DMS79 treated with DMSO at 0.1 percent for 48 hours (cell line): ENCODE measurements around the gene OXSR1.
"Not testable (repeated sequence)": the region's sequence is repeated elsewhere in the genome, so short reads cannot be mapped to it uniquely, and the experiment has no call there.

Experiments used
- DNase-seq: peaks from one replicate; lab custom pipeline; 2025; lab: John Stamatoyannopoulos, UW

Gene OXSR1

DNA sequence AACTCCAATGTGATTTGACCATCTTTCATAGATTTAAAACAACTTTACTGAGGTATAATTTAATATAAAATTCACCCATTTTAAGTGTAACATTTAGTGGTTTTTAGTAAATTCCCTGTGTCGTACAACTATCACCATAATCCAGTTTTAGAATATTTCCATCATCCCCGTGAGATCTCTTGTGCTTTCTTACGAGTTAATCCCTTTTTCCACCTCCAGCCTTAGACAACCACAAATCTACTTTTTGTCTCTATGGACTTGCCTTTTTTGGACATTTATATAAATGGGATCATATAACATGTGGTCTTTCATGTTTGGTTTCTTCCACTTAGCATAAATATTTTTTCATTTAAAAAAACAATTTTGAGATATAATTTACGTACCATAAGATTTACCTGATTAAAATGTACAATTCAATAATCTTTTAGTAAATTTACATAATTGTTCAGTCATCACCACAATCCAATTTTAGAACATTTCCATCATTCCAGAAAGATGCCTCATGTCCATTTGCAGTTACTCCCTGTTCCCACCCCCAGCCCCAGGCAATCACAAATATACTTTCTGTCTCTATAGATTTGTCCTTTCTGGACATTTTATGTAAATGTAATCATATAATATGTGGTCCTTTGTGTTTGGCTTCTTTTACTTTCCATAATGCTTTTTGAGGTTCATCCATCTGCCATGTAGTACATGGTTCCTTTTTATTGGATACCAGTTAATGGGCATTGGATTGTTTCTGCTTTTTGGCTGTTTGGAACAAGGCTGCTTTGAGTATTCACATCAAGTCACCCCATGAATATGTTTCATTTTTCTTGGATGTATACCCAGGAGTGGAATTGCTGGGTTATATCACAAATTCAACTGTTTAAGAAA, 3.1 kb downstream of the OXSR1 start:
- DNase-seq = no peak

DNA sequence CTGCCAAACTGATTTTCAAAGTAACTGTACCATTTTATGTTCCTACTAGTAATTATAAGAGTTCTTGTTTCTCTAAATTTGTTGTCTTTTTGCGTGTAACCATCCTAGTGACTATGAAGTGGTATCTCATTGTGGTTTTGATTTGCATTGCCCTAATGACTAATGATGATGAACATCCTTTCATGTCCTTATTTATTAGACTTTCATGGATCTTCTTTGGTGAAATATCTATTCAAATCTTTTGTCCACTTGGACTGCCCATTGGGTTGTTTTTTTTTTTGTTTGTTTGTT, 3.6 kb downstream of the OXSR1 start:
- no peak for DNase-seq

DNA sequence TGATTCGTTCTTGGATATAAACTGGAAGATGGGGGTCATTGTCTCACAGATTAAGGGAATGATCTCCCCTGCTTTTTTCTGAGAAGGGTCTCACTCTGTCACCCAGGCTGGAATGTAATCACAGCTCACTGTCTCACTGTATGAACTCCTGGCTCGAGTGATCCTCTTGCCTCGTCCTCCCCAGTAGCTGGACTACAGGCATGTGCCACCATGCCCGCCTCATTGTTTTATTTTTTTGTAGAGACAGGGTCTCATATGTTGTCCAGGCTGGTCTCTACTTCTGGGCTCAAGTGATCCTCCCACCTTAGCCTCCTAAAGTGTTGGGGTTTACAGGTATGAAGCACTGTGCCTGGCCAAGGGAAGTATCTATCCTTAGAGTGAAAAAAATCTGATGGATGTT, 5.4 kb downstream of the OXSR1 start:
- DNase-seq = no peak

DNA sequence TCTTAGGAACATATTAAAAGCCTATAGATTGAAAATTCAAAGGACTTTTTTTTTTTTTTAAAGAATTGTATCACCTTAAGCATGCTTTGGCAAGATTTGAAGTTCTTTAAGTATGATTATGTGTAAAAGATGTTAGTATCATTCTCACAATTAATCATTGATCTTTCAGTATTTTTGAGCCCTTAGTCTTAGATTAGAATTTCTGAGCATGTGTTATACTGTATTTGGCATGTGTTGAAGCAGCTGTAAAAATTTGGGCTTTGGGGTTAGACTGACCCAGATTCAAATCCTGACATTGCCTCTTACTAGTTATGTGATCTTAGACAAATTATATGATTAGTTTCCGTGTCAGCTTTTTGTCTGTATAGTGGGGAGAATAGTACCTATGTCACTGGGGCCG, 6.3 kb downstream of the OXSR1 start:
- no peak for DNase-seq

DNA sequence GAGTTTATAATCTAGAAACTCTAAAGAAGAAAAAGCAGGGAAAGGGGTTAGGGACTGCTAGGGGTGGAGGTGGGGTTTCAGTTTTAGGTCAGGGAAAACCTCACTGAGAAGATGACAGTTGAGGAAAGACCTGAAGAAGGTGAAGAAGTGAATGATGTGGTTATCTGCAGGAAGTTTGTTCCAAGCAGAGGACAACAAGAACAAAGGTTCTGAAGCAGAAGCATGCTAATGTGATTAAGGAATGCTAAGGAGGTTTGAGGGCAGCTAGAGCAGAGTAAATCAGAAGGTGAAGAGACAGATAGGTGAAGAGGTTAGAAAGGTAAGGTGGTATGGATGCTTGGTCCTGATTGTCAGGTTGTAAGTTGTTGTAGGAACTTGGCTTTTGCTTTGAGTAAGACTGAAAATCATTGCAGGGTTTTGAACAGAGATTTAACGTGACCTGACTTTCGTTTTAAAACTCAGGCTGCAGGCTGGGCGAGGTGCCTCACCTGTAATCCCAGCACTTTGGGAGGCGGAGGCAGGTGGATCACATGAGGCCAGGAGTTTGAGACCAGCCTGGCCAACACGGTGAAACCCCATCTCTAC, 8.6 kb downstream of the OXSR1 start:
- no peak for DNase-seq

DNA sequence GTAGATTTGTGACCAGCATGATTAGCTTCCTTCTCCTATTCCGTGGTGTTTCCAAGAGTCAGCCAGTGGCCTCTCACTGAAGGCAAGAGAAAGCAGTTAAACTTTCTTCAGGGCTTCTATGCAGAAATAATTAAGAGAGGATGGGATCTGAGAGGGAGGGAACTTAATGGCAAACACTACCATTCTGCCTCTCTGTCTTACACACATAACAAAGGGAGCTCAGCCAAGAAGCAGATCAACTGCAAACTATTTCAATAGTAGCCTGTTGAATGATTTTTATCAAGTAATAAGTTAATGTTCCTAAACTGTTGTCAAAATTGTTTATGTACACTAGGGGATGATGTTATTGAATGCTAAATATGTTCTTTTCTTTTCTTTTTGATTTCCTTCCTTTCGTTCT, 11.8 kb downstream of the OXSR1 start:
- DNase-seq = no peak

DNA sequence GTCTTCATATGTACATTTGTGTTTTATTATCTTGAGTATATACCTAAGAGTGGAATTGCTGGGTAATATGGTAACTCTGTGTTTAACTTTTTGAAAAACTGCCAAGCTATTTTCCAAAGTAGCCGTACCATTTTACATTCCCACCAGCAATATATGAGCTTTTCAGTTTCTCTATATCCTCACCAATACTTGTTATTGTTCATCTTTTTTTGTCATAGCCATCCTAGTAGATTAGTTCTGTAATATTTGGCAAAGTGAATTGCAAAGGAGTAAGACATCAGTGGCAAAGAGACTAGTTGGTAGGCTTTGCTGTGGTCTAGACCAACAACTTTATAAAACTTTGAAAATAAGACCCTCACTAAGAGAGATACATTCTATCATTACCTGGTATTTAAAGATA, 21.4 kb downstream of the OXSR1 start:
- no peak for DNase-seq

DNA sequence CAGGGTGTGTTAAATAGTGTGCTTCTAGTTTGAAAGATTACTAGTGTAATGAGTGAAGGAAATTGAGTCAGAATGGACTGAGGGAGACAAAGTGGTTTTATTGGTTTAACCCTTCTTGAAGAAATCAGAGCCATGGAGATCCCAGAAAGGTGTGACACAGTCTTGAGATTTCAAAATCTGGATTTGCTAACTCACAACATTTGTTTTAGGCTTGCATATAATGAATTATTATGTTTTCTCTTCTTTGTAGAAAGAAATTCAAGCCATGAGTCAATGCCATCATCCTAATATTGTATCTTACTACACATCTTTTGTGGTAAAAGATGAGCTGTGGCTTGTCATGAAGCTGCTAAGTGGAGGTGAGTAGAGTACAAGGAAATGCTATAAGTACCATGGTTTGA, 25.1 kb downstream of the OXSR1 start:
- DNase-seq = no peak

DNA sequence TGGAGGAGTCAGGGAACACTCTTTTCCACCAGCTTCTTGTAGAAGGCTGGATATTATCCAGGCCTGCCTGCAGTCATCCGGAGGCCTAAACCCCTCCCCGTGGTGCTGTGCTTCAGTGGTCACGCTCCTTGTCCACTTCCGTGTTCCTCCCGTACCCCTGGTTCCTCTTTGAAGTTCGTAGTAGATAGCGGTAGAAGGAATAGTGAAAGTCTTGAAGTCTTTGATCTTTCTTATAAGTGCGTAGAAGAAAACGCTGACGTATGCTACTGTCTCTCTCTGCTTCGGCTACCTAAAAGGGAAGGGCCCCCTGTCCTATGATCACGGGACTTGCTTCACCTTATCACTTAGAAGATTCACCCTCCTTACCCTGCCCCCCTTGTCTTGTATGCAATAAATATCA, 37.6 kb downstream of the OXSR1 start:
- not testable (repeated sequence) for DNase-seq

DNA sequence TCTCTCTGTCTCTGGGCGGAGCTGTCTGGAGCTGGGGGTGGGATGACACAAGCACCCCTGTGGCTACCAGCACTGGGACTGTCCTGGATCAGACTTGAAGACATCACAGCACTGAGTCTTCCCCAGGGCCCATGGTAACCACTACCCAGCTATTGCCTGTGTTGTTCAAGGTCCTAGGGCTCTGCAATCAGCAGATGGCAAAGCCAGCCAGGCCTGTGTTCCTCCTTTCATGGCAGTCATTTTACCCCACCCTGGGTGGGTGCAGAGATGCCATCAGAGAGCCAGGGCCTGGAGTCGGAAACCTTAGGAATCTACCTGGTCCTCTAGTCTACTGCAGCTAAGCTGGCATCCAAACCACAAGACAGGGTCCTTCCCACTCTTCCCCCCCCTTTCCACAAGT, 38.4 kb downstream of the OXSR1 start:
- DNase-seq = no peak

DNA sequence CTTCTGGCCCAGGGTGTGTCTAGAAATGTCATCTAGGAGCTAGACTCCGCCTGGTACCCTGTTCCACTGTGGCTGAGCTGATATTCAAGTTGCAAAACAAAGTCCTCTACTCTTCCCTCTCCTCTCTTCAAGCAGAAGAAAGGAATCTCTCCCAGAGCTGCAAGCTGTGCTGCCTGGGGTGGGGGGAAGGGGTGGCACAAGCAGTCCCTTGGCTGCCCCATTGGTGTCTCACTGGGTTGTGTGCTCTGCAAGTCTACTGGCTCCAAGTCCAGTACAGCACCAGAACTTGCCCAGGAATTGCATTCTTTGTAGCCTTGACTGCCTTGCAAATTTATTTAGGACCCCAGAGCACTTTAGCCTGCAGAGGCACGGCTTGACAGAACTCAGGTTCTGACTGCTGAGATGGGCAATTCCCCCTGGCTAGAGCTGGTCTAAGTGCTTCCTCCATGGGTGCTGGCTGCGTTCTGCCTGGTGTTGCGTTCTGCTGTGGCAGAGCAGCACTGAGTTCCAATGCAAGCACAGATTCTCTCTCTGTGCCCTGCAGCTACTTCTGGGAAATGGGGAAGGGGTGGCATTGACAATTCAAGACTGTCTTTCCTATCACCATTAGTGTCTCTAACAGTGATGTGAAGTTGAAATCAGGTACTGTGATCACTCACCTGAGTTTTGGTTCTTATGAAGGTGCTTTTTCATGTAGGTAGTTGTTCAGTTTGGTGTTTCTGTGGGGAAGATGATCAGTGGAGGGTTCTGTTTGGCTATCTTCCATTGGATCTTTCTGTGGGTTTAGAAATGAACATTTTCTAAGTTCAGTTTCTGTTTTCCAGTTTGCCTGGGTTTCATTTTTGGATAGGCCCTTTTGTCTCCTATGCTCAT, 39.5 kb downstream of the OXSR1 start:
- DNase-seq = no peak

DNA sequence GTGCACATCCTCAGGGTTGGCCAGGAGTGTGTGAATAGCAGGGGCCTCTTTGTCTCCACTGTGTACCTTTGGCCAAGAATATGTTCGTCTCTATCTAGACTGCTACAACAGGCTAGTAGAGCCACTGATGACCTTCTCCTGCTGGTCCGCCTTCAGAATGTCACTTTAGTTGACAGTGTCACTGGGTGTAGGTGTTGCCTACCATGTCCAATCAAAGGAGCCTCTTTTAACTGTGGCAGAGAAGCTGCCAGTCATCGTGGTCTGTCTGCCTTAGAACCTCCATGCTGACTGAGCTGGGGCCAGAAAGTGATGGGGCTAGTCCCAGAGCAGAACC, 40.1 kb downstream of the OXSR1 start:
- DNase-seq = no peak

DNA sequence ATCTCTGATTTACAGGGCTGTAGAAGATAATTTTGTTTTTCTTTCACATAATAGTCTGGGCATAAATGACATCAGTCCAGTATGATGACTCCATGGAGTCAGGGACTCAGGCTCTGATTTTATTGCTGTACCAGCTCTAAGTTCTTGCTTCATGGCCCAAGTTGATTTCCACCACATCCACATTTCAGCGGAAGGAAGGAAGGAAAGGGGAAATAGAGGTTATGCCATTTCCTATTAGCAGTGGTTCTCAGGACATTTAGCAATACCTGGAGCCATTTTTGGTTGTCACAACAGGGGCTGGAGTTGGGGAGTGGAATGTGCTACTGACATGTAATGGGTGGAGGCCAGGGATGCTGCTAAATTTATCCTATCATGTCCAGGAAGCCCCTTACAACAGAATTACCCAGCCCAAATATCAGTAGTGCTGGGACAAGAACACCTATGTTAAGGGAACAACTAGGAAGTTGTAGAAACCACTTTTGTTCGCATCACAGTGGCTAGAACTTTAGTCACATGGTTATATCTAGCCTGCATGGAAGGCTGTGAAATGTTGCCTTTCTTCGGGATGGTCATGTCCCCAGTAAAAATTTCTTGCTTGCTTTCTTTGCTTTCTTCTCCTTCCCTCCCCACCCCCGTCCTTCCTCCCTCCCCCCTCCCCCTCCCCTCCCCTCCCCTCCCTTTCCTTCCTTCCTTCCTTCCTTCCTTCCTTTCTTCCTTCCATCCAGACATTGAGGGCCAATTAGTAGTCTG, 42.1 kb downstream of the OXSR1 start:
- DNase-seq = no peak

DNA sequence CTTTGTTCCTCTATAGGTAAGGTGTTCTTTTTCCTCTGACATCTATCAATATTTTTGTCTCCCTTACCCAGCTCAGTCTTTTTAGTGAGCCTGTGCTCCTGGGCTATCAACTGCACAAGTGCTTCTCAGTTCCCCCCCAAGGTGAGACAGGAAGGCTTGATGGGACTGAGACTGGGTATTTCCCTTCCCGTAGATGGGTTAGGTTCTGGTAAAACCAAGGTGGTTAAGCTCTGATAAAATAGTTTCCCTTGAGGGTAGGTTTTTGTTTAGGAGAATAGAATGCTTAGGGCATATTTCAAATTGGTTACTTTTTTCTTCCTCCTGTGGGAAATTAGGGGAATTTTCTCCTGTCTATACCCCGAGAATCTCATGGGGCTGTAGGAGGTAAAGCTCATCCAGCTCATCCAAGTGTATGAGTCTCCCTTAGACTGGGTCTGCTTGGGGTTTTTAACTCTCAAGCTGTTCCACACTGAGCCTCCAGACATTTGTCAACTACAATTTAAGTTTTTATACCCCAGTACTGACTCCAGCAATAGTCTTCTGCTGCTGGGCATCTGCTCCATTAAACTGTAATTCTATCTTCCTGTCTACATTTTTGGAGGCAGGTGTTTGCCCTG, 44.9 kb downstream of the OXSR1 start:
- DNase-seq = no peak

DNA sequence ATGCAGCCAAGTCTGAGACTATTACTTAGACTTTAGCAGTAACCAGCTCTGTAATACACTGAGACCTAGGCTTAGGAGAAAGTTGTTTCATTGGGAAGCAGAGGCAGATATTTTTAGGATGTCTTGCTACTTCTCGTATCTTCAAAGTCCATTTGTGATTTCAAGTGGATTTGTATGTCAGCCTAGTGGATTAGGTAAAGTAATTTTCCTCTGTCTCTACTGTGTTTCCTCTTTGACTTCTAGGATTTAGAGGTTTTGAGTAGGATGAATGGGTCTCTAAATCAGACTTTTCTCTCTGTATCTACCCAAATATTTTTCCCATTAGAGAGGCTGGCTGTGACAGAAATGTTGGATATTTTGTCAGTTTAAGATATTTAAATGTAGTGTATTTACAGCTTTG, 46.8 kb downstream of the OXSR1 start:
- DNase-seq = no peak

DNA sequence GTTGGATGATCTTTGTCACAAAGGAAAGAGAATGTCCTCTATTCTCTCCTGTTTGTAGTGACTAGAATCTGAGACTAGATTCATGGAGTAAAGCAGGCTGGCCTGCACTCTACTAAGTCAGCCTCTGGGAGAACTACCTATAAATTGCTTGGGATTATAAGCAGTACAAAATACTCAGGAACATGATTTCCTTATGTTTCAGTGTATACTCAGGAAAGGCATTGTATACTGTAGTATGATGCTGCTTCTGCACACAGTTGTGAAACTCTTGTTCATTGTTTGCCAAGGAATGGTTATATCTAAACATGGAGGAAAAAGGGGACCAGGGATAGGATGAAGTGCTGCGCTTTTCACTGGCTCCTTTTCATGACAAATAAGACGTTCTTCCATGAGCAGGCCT, 49.2 kb downstream of the OXSR1 start:
- no peak for DNase-seq

DNA sequence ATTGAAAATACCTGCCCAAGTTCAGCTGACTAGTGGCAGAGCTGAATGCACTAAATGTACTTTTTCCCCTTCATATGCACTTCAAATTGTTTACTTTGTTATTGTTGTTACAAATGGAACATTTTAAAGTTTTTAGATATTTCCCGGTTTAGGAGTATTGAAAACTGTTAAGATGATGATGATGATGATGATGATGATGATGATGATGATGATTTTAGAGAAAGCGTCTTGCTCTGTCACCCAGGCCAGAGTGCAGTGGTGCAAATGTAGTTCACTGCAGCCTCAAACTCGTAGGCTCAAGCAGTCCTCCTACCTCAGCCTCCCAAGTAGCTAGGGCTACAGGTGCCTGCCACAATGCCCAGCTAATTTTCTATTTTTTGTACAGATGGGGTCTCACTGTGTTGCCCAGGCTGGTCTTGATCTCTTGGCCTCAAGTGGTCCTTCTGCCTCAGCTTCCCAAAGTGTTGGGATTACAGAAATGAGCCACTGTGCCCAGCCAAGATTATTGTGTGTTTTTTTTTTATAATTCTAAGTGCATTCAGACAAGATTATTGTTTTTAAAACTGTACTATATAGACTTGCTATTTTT, 54.4 kb downstream of the OXSR1 start:
- DNase-seq = no peak

DNA sequence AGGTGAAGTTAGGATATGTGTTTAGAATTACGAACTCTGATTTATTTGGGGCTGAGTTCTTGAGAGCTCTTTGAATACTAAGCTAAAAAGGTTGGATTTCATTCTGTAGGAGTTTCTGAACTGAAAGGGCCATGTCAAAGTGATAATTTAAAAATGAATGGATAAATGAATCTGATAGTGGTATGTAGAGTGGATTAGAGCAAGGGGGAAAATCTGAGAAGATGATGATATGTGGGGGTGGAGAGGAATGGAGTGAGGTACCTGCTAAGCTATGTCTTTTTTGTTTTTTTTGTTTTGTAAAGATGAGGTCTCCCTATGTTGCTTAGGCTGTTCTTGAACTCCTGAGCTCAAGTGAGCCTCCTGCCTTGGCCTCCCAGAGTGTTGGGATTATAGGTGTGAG, 55.7 kb downstream of the OXSR1 start:
- DNase-seq = no peak

DNA sequence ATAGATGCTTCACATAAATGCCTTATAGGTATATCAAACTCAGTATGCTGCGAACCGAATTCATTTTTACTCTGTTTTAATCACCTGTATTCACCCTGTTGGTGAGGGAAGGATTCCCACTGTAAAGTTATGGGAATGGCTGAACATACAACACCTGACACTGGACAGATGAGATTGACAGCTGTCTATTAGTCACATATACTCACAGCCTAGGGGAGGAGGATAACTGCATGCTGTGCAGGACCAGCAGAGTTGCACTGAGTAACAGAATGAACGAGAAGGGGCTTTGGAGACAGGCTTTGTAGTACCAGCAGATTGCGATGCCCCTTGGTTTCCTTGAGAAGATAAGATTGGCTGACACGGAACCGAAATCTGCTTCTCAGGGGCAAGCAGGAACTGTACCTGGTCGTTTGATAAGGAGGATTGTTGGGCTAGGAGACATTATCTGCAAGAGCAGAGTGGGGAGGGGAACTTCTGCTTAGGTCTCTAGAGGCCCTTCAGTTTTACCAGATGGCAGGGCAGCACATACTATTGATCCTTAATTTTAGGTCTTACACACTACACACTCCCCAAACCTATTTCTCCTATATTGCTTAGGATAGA, 56.8 kb downstream of the OXSR1 start:
- DNase-seq = no peak

DNA sequence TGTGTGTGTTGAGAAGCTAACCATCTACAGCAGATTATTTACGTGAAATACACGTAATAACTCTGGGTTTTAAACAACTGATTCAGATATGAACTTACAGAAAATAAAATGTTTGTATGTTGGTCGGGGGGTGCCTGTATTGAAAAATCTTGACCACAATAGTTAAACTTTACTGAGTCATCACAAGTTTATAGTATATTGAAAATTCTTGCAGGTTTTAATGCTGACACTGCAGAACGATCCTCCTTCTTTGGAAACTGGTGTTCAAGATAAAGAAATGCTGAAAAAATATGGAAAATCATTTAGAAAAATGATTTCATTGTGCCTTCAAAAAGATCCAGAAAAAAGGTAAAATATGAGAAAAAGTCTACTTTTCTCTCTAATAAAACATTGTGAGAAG, 59.0 kb downstream of the OXSR1 start:
- no peak for DNase-seq

DNA sequence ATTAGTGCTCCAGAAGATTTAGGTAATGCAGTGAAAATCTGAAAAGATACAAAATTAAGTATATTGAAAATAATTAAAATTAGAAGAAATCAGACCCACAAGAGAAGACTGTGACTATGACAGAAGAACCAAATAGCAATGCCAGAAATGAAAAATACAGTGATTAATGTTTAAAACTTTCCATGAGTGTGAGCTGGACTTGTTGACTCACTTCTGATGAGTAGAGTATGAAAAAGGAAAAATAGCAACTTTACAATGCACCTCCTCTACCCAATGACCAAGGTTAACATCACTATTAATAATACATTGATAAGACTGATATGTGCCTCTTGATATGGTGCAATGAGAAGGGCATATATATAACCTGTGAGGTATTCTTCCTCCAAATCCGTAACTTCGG, 60.9 kb downstream of the OXSR1 start:
- DNase-seq = no peak
